K562 (cell line): ENCODE results near the gene NKX2-1. TPM values are rescaled to one million over a fixed set of nuclear protein-coding genes. Genes with fewer than 3 reads are reported as not detected.

Experiments used
- ATAC-seq: fragments of 200-7000 bp; cut with Tn5 transposase; 3 replicates; pipeline ENCODE4 v1.9.1; 2020; ENCODE audit warnings: moderate library complexity
- BruUV-seq: library from RNA; stranded (reverse); fragments of 400-500 nt; replicated peaks from 2 replicates; lab custom pipeline; 2021; lab: Mats Ljungman, UMichigan
- CTCF ChIA-PET: fragments of 300-600 bp; formaldehyde crosslinking; extraction: SDS; loops from one replicate; lab custom pipeline; 2021; ENCODE audit warnings: low intra/inter-chr PET ratio; lab: Yijun Ruan, JAX
- POLR2A ChIA-PET: fragments of 300-600, 350-650 bp; sonication (Branson Sonifier 250); formaldehyde crosslinking; extraction: SDS; loops from one replicate; lab custom pipeline; 2021; ENCODE audit warnings: antibody characterized with exemption, inconsistent platforms; lab: Yijun Ruan, JAX
- DNase-seq, 4 experiments: peaks; one replicate each; pipeline versions ENCODE4 v3.0.0 to v3.0.0-alpha.2; 2011 to 2018; ENCODE audit warnings: low spot score in 3 of 4, mixed read lengths in 3 of 4; ENCODE audit errors: extremely low read depth in 1 of 4
- FAIRE-seq: peaks from 2 replicates; lab custom pipeline; 2011; peaks lifted over from hg19 to GRCh38; lab: Jason Lieb, UNC
- H2AFZ ChIP-seq: 2 replicates; pipeline ENCODE4 v1.6.0; 2011; ENCODE audit warnings: low read depth, low read length, control low read depth, inconsistent platforms
- H3K27ac ChIP-seq: fragments of 200-600 bp; 3 replicates; pipeline ENCODE4 v1.8.0; 2011; ENCODE audit warnings: low read depth, mild to moderate bottlenecking, control low read depth, inconsistent platforms, low read length, moderate library complexity, mixed read lengths; ENCODE audit errors: extremely low read depth
- H3K27me3 ChIP-seq, 2 experiments: fragments of 300-600 bp in 1 of 2; 2 replicates in 1 of 2; 3 replicates in 1 of 2; pipeline versions ENCODE4 v1.6.0 to v1.8.0; 2011; ENCODE audit warnings: inconsistent platforms in 2 of 2, low read length in 2 of 2, mild to moderate bottlenecking in 1 of 2, mixed read lengths in 1 of 2, moderate library complexity in 1 of 2; ENCODE audit not compliant: control insufficient read depth in 2 of 2, insufficient read depth in 2 of 2
- H3K36me3 ChIP-seq: fragments of 300-600 bp; 3 replicates; pipeline ENCODE4 v1.8.0; 2011; ENCODE audit warnings: mild to moderate bottlenecking, low read length, inconsistent platforms; ENCODE audit not compliant: control insufficient read depth, insufficient read depth
- H3K4me1 ChIP-seq, 2 experiments: fragments of 200-600 bp in 1 of 2; replicated peaks in 1 of 2; 2 replicates in 1 of 2; 3 replicates in 1 of 2; pipeline versions ENCODE4 v1.5.1 to v1.8.0; 2011; ENCODE audit warnings: inconsistent platforms in 2 of 2, low read length in 2 of 2, mild to moderate bottlenecking in 1 of 2, mixed read lengths in 1 of 2, moderate library complexity in 1 of 2; ENCODE audit not compliant: control insufficient read depth in 2 of 2, insufficient read depth in 2 of 2
- H3K4me2 ChIP-seq: 2 replicates; pipeline ENCODE4 v1.6.1; 2011; ENCODE audit warnings: low read length, control low read depth, inconsistent platforms, mixed read lengths; ENCODE audit not compliant: insufficient read depth
- H3K4me3 ChIP-seq: fragments of 200-600 bp; sonication (generic), shearing (Covaris generic); 2 replicates; pipeline ENCODE4 v1.5.1; 2016; ENCODE audit warnings: control low read depth, inconsistent platforms
- H3K79me2 ChIP-seq: fragments of 200-600 bp; 3 replicates; pipeline ENCODE4 v1.8.0; 2011; ENCODE audit warnings: low read length, inconsistent platforms; ENCODE audit not compliant: control insufficient read depth, insufficient read depth
- H3K9ac ChIP-seq, 2 experiments: 2 replicates each; pipeline versions ENCODE4 v1.6.0 to v1.6.1; 2011; ENCODE audit warnings: low read depth in 2 of 2, low read length in 2 of 2, control low read depth in 1 of 2, inconsistent platforms in 1 of 2, mild to moderate bottlenecking in 1 of 2, mixed read lengths in 1 of 2; ENCODE audit not compliant: insufficient read depth in 1 of 2
- H3K9me1 ChIP-seq: one replicate; pipeline ENCODE4 v1.6.0; 2011; ENCODE audit warnings: inconsistent platforms, mild to moderate bottlenecking, low read length, moderate library complexity; ENCODE audit not compliant: control insufficient read depth, insufficient read depth
- H3K9me3 ChIP-seq: replicated peaks from 2 replicates; pipeline ENCODE4 v1.5.1; 2011; ENCODE audit warnings: low read depth, low read length, inconsistent platforms; ENCODE audit not compliant: control insufficient read depth, insufficient read depth
- H4K20me1 ChIP-seq: replicated peaks from 2 replicates; pipeline ENCODE4 v1.6.1; 2011; ENCODE audit warnings: low read length, inconsistent platforms, mixed read lengths; ENCODE audit not compliant: control insufficient read depth, insufficient read depth
- CAMTA2 ChIP-seq: fragments of 250-450 bp; sonication (Bioruptor Pico); conservative IDR thresholded peaks from 2 replicates; pipeline ENCODE4 v1.5.1; 2022
- EZH2 ChIP-seq: IDR thresholded peaks from 2 replicates; pipeline ENCODE4 v1.6.1; 2012; ENCODE audit warnings: low read depth, mild to moderate bottlenecking, inconsistent platforms, low read length, borderline replicate concordance
- HDAC2 ChIP-seq: fragments of 450-650 bp; IDR thresholded peaks from 2 replicates; pipeline ENCODE4 v1.6.1; 2016; ENCODE audit warnings: mild to moderate bottlenecking
- MTA2 ChIP-seq: fragments of 450-650 bp; IDR thresholded peaks from 2 replicates; pipeline ENCODE4 v1.6.1; 2016; ENCODE audit warnings: low read depth
- MYC ChIP-seq, 2 experiments: fragments of 250-450 bp in 1 of 2; sonication (Bioruptor Pico) in 1 of 2; IDR thresholded peaks; 2 replicates each; pipeline versions ENCODE4 v1.5.1 to v1.6.1; 2012 to 2021; ENCODE audit warnings: low read depth in 2 of 2, borderline replicate concordance in 1 of 2, improper control_type of control experiment in 1 of 2, low read length in 1 of 2, mild to moderate bottlenecking in 1 of 2, moderate library complexity in 1 of 2
- NFYB ChIP-seq: IDR thresholded peaks from 2 replicates; pipeline ENCODE4 v1.6.1; 2011; ENCODE audit warnings: mild to moderate bottlenecking, moderate library complexity; ENCODE audit not compliant: insufficient read length; ENCODE audit errors: extremely low read depth
- PCBP1 ChIP-seq: fragments of 200-400 bp; formaldehyde crosslinking; IDR thresholded peaks from 2 replicates; pipeline ENCODE4 v1.6.1; 2018; ENCODE audit warnings: mild to moderate bottlenecking, low read depth, low read length; ENCODE audit not compliant: poor library complexity, severe bottlenecking
- WGBS: fragments of 100-300 bp; shearing (Covaris generic); methylation state at CpG from one replicate; pipeline ENCODE4 v1.1.6; 2016; ENCODE audit warnings: low coverage, mixed read lengths; ENCODE audit not compliant: insufficient coverage; ENCODE audit errors: missing lambda C conversion rate; 5-methylcytosine and 5-hydroxymethylcytosine counted together
- in situ Hi-C: fragments of 300-500 bp; cut with MboI; formaldehyde crosslinking; loops from 4 replicates; pipeline ENCODE4 v1.15.0; 2018; ENCODE audit warnings: inconsistent platforms, mixed read lengths
- intact Hi-C: fragments of 100-400 bp; cut with micrococcal nuclease; formaldehyde crosslinking; loops from 2 replicates; pipeline ENCODE4 v1.14.2; 2022
- polyA plus RNA-seq, 8 experiments: library from polyadenylated mRNA; depleted of rRNA in 4 of 8; stranded (reverse) in 5 of 8; unstranded in 3 of 8; fragments of >200 nt; fragmentation: Nextera tagmentation in 2 of 8; fragmentation: Illumina TruSeq in 1 of 8; extraction: Ambion mirVana in 2 of 8; extraction: Trizol in 1 of 8; gene quantifications; 2 replicates each; pipeline versions ENCODE4 v1.2.1 to v1.2.3, GENCODE V29; 2011 to 2014; ENCODE audit warnings: inconsistent platforms in 1 of 8, missing spikeins in 1 of 8
- total RNA-seq, 7 experiments: library from RNA; depleted of rRNA in 6 of 7; stranded (reverse); fragments of >200 nt in 6 of 7; fragmentation: Illumina TruSeq in 2 of 7; extraction: Trizol in 2 of 7; gene quantifications; 2 replicates each; pipeline versions ENCODE4 v1.2.1 to v1.2.3, GENCODE V29; 2011 to 2021; ENCODE audit warnings: low replicate concordance in 1 of 7
- TF ChIP-seq, protein P1 (sequence below): sonication (generic); formaldehyde crosslinking; IDR thresholded peaks from 2 replicates; pipeline ENCODE4 v1.8.0; 2022; ENCODE audit warnings: mild to moderate bottlenecking, missing genetic modification reagents

Gene NKX2-1
- total and polyA plus RNA-seq, 9 of the 15 experiments (the other 6 are each of a cell fraction or from before 2014, with no cell fraction given): 0.11 TPM; not detected in 8

DNA sequence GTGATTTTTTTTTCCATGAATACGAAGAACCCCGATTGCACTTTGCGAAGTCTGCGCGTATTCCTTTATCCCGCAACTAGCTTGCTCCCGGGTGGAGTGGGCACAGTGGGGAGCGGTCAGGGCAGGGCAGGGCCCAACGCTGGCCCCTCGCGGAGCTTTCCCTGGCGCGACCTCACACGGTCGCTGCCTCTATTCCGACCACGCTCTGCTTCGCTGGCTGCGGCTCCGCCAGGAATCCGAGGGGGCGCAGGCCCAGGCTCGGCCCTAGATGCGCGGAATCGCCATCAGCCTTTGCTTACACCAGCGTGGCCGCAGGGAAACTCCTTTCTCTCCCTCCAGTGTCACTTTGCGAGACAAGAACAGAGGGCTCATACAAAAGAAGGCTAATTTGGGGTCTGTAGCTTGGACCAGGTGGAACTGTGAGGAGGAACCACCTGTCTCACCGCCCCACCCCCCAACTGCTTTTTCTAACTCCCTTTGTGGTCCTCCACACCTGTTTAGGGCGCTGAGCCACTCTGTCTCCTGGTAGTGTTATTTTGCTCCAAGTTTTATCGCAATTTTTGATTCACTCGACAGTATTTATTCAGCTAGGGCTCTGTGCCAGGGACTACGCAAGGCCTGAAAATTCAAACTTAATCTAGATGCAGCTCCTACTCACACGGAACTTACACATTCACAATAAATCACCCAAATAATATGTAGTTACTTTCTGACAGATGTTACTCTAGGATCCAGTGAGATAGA, 3.1 kb upstream of the NKX2-1 start:
- H4K20me1 ChIP-seq: no peaks in the 10 kb centered on the region
- H3K36me3 ChIP-seq: no peaks in the 10 kb centered on the region
- TF ChIP-seq HDAC2 (no peak), PCBP1 (no peak), MTA2 (no peak), NFYB (no peak), MYC (IDR thresholded peaks at IDR 0.05; ENCODE audit: low read depth, low read length) (no peak), MYC (CRISPR knock-in tag; IDR thresholded peaks at IDR 0.05; ENCODE audit: borderline replicate concordance, low read depth) (no peak), CAMTA2 (CRISPR knock-in tag) (no peak), EZH2 (no peak)
- TF ChIP-seq, protein P1, sequence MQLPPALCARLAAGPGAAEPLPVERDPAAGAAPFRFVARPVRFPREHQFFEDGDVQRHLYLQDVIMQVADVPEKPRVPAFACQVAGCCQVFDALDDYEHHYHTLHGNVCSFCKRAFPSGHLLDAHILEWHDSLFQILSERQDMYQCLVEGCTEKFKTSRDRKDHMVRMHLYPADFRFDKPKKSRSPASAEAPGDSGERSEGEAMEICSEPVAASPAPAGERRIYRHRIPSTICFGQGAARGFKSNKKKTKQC: no peak
- TF ChIP-seq, all 486 proteins: peak for 0
- 7% methylated on average over 23 of the region's 35 CpGs for WGBS
- Histone ChIP-seq H2AFZ (no peak overlapping the region), H3K4me2 (no peak overlapping the region), H3K4me1 (peaks cover 0 to 31% of the 10 kb centered on the region in 2 experiments; a peak in 2 of 5 replicates), H3K9me3 (no peaks in the 10 kb centered on the region), H3K27ac (no peak overlapping the region), H3K9me1 (no peaks in the 10 kb centered on the region), H3K4me3 (no peak overlapping the region), H3K9ac (no peak overlapping the region), H3K79me2 (no peaks in the 10 kb centered on the region), H3K27me3 (peaks cover 6 to 56% of the 10 kb centered on the region in 2 experiments; a peak in 4 of 5 replicates)
- ATAC-seq (no peak), DNase-seq (no peak), FAIRE-seq (no peak)
- CTCF ChIA-PET: no interaction called here
- POLR2A ChIA-PET: no interaction called here
- in situ Hi-C loops (no loop called here), intact Hi-C loops (no loop called here)
- BruUV-seq: no TSS peak
